Astrocyte (in vitro differentiated cells and primary cell): Measurements from ENCODE around the gene HYI. TPM values are rescaled to one million over a fixed set of nuclear protein-coding genes. Genes with fewer than 3 reads are reported as not detected.

ENCODE experiments used
- DNase-seq: peaks from one replicate; pipeline ENCODE4 v3.0.0-alpha.2; 2010; ENCODE audit warnings: low read depth
- FAIRE-seq: peaks from 2 replicates; lab custom pipeline; 2011; peaks lifted over from hg19 to GRCh38; lab: Jason Lieb, UNC
- H2AFZ ChIP-seq: 2 replicates; pipeline ENCODE4 v1.6.0; 2012; ENCODE audit warnings: low read depth, low read length, inconsistent platforms
- H3K27ac ChIP-seq: 2 replicates; pipeline ENCODE4 v1.5.1; 2011; ENCODE audit warnings: low read depth, low read length, inconsistent platforms
- H3K27me3 ChIP-seq: 2 replicates; pipeline ENCODE4 v1.6.0; 2011; ENCODE audit warnings: low read length, inconsistent platforms; ENCODE audit not compliant: insufficient read depth
- H3K36me3 ChIP-seq: 2 replicates; pipeline ENCODE4 v1.5.1; 2011; ENCODE audit warnings: low read length, inconsistent platforms; ENCODE audit not compliant: insufficient read depth
- H3K4me1 ChIP-seq: 2 replicates; pipeline ENCODE4 v1.5.1; 2011; ENCODE audit warnings: low read length, inconsistent platforms; ENCODE audit not compliant: insufficient read depth
- H3K4me2 ChIP-seq: 2 replicates; pipeline ENCODE4 v1.6.0; 2012; ENCODE audit warnings: low read length, inconsistent platforms
- H3K4me3 ChIP-seq: 2 replicates; pipeline ENCODE4 v1.5.1; 2011; ENCODE audit warnings: low read depth, mild to moderate bottlenecking, low read length, inconsistent platforms; ENCODE audit not compliant: insufficient read depth
- H3K79me2 ChIP-seq: 2 replicates; pipeline ENCODE4 v1.6.0; 2012; ENCODE audit warnings: mild to moderate bottlenecking, low read length, inconsistent platforms; ENCODE audit not compliant: insufficient read depth
- H3K9ac ChIP-seq: 2 replicates; pipeline ENCODE4 v1.6.0; 2012; ENCODE audit warnings: mild to moderate bottlenecking, low read length, inconsistent platforms
- H3K9me3 ChIP-seq: 2 replicates; pipeline ENCODE4 v1.5.1; 2012; ENCODE audit warnings: low read depth, mild to moderate bottlenecking, low read length, inconsistent platforms; ENCODE audit not compliant: insufficient read depth
- H4K20me1 ChIP-seq: 2 replicates; pipeline ENCODE4 v1.6.0; 2012; ENCODE audit warnings: low read length, inconsistent platforms; ENCODE audit not compliant: insufficient read depth
- H3K27ac Mint-ChIP-seq: one replicate; pipeline ENCODE4 v1.8.0; 2021; ENCODE audit warnings: mild to moderate bottlenecking, mixed read lengths; ENCODE audit not compliant: unreplicated experiment
- H3K27me3 Mint-ChIP-seq: one replicate; pipeline ENCODE4 v1.8.0; 2021; ENCODE audit warnings: low read depth, mixed read lengths; ENCODE audit not compliant: unreplicated experiment
- H3K36me3 Mint-ChIP-seq: one replicate; pipeline ENCODE4 v1.8.0; 2021; ENCODE audit warnings: low read depth, mixed read lengths; ENCODE audit not compliant: unreplicated experiment
- H3K4me1 Mint-ChIP-seq: one replicate; pipeline ENCODE4 v1.8.0; 2021; ENCODE audit warnings: low read depth, mixed read lengths; ENCODE audit not compliant: unreplicated experiment
- H3K4me3 Mint-ChIP-seq: one replicate; pipeline ENCODE4 v1.8.0; 2021; ENCODE audit warnings: mild to moderate bottlenecking, moderate library complexity, mixed read lengths; ENCODE audit not compliant: unreplicated experiment
- H3K9me3 Mint-ChIP-seq: one replicate; pipeline ENCODE4 v1.8.0; 2021; ENCODE audit warnings: mild to moderate bottlenecking, mixed read lengths; ENCODE audit not compliant: unreplicated experiment
- EZH2 ChIP-seq: IDR thresholded peaks from 2 replicates; pipeline ENCODE4 v1.6.1; 2012; ENCODE audit warnings: mild to moderate bottlenecking, low read length, inconsistent platforms; ENCODE audit not compliant: insufficient read depth
- total RNA-seq: library from RNA; stranded (reverse); gene quantifications from 2 replicates; pipeline ENCODE4 v1.2.1, GENCODE V29; 2021
- TF ChIP-seq, protein P1 (sequence below): IDR thresholded peaks from 2 replicates; pipeline ENCODE4 v1.5.1; 2011; ENCODE audit warnings: low read depth, mild to moderate bottlenecking, inconsistent platforms, low read length, moderate library complexity; ENCODE audit not compliant: insufficient read depth

HYI gene
- total RNA-seq, 1 donor from 2014 or later, result 31.0 TPM

DNA sequence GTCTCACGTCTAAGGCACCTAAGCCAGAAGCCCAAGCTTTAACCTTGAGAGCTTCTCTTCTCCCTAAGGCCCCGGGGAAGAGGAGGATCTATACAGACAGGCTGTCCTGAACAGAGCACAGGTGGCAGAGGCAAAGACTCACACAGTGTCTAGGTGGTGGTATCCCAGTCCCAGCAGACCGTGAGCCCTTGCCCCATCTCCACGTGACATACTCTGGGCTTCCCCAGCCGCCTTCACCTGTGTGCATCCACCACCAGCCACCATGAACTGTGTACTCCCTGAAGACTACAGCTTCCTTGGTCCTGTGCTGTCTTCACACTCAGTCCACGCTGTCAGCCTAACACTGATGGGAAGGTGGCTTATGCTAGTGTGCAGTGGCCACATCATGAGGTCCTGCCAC lies 32.3 kb downstream of the HYI start:
- H3K9me3 Mint-ChIP-seq, result no peaks in the 10 kb centered on the region
- Histone ChIP-seq H3K9me3 (no peaks in the 10 kb centered on the region), H3K4me2 (no peak overlapping the region), H3K27ac (no peak overlapping the region), H3K79me2 (no peaks in the 10 kb centered on the region), H3K9ac (no peak overlapping the region), H2AFZ (no peak overlapping the region), H3K4me1 (no peaks in the 10 kb centered on the region), H3K27me3 (no peaks in the 10 kb centered on the region), H3K4me3 (no peak overlapping the region), H3K36me3 (peaks cover 63% of the 10 kb centered on the region), H4K20me1 (peaks cover 13% of the 10 kb centered on the region)
- H3K27me3 Mint-ChIP-seq, result no peaks in the 10 kb centered on the region
- H3K36me3 Mint-ChIP-seq, result peaks cover 39% of the 10 kb centered on the region
- FAIRE-seq, result no peak
- no peak overlapping the region for H3K4me3 Mint-ChIP-seq
- H3K4me1 Mint-ChIP-seq, result no peaks in the 10 kb centered on the region
- no peak for TF ChIP-seq EZH2
- TF ChIP-seq, protein P1, sequence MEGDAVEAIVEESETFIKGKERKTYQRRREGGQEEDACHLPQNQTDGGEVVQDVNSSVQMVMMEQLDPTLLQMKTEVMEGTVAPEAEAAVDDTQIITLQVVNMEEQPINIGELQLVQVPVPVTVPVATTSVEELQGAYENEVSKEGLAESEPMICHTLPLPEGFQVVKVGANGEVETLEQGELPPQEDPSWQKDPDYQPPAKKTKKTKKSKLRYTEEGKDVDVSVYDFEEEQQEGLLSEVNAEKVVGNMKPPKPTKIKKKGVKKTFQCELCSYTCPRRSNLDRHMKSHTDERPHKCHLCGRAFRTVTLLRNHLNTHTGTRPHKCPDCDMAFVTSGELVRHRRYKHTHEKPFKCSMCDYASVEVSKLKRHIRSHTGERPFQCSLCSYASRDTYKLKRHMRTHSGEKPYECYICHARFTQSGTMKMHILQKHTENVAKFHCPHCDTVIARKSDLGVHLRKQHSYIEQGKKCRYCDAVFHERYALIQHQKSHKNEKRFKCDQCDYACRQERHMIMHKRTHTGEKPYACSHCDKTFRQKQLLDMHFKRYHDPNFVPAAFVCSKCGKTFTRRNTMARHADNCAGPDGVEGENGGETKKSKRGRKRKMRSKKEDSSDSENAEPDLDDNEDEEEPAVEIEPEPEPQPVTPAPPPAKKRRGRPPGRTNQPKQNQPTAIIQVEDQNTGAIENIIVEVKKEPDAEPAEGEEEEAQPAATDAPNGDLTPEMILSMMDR, result no peak
- DNase-seq, result no peak
- H3K27ac Mint-ChIP-seq, result no peak overlapping the region

DNA sequence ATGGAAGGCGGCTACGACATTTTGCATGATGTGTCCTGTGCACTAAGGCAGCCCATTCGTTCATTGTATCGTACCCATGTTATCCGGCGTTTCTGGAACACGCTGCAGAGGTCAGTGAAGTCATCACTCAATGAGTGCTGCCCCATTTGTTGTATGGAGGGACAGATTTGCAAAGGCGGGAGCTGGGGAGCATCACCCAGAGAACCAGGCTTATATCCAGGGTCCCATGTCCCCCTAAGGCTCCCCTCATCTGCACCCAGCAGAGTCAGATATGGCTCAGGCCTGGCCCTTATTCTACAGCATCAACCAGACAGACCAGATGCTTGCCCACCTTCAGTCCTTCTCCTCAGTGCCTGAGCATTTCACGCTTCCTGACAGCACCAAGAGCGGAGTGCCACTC lies 32.9 kb downstream of the HYI start:
- no peak for FAIRE-seq
- peaks cover 13% of the 10 kb centered on the region for H4K20me1 ChIP-seq
- no peak overlapping the region for H3K4me3 Mint-ChIP-seq
- TF ChIP-seq EZH2, result no peak
- TF ChIP-seq, protein P1, result no peak
- peaks cover 61% of the 10 kb centered on the region for H3K36me3 ChIP-seq
- H3K4me1 ChIP-seq, result no peaks in the 10 kb centered on the region
- H3K9ac ChIP-seq, result no peak overlapping the region
- H3K27me3 Mint-ChIP-seq, result no peaks in the 10 kb centered on the region
- H3K79me2 ChIP-seq, result no peaks in the 10 kb centered on the region
- no peak overlapping the region for H2AFZ ChIP-seq
- H3K4me3 ChIP-seq, result no peak overlapping the region
- H3K9me3 Mint-ChIP-seq, result no peaks in the 10 kb centered on the region
- H3K4me1 Mint-ChIP-seq, result no peaks in the 10 kb centered on the region
- no peak overlapping the region for H3K27ac Mint-ChIP-seq
- no peak overlapping the region for H3K27ac ChIP-seq
- H3K9me3 ChIP-seq, result no peaks in the 10 kb centered on the region
- peaks cover 36% of the 10 kb centered on the region for H3K36me3 Mint-ChIP-seq
- H3K27me3 ChIP-seq, result no peaks in the 10 kb centered on the region
- no peak overlapping the region for H3K4me2 ChIP-seq
- no peak for DNase-seq

DNA sequence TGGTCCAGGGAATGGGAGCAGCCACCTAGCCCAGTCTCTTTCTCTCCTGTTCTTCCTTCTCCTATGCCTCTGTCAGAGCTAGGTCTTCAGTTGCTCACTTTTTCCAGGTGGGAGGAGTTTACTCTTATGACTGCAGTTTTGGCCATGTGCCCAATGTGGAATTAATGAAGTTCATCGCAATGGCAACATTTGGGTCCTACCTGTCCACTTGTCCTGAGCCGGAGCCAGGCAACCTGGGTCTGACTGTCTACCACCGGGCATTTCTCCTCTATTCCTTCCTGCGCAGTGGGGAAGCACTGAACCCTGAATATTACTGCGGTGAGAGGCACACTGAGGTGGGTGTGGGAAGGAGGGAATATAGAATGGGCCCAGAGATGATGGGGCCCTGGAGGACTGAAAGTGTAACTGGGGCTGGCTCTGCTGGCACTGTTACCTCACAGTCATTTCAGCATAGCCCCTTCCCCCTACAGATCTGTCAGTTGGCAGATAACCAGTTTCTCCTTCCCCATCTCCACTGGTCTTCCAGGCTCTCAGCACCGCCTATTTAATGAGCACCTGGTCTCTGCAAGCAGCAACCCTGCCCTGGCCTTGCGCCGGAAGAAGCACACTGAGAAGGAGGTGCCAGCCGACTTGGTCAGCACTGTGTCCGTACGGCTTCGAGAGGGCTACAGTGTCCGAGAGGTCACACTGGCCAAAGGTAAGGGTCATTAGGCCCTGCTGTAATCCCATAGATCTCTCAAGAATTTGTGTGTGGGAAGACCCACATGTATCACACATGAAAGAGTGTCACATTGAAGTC lies 33.9 kb downstream of the HYI start:
- no peak for DNase-seq
- Mint-ChIP-seq H3K9me3 (no peaks in the 10 kb centered on the region), H3K4me3 (no peak overlapping the region), H3K27me3 (no peaks in the 10 kb centered on the region), H3K4me1 (no peaks in the 10 kb centered on the region), H3K27ac (no peak overlapping the region), H3K36me3 (peaks cover 30% of the 10 kb centered on the region)
- Histone ChIP-seq H3K4me2 (no peak overlapping the region), H3K9ac (no peak overlapping the region), H3K9me3 (no peaks in the 10 kb centered on the region), H3K36me3 (peaks cover 59% of the 10 kb centered on the region), H3K4me1 (no peaks in the 10 kb centered on the region), H3K4me3 (no peak overlapping the region), H3K79me2 (no peaks in the 10 kb centered on the region), H2AFZ (no peak overlapping the region), H3K27ac (no peak overlapping the region), H3K27me3 (no peaks in the 10 kb centered on the region), H4K20me1 (peaks cover 13% of the 10 kb centered on the region)
- no peak for FAIRE-seq
- no peak for TF ChIP-seq EZH2
- TF ChIP-seq, protein P1, result no peak
